Sigmoid colon (tissue), 3 donors: ENCODE data around the gene PLB1.

ENCODE experiments used
- POLR2A ChIP-seq, 2 donors: fragments of 450-650 bp; IDR thresholded peaks; one replicate each; pipeline ENCODE4 v1.6.1; 2016; ENCODE audit warnings: antibody characterized with exemption in 2 of 2, mild to moderate bottlenecking in 2 of 2, moderate library complexity in 2 of 2
- TF ChIP-seq, protein P1 (sequence below), 4 experiments: fragments of 450-650 bp in 3 of 4; fragments of 200-600 bp in 1 of 4; IDR thresholded peaks; one replicate each; pipeline ENCODE4 v1.5.1; 2016 to 2019; ENCODE audit warnings: antibody characterized with exemption in 4 of 4, mild to moderate bottlenecking in 3 of 4, moderate library complexity in 2 of 4

GRCh38 chr2:28546242-28546641 lies 50.4 kb downstream of the PLB1 start:
- no peak for TF ChIP-seq POLR2A (IDR thresholded peaks at IDR 0.05)
- TF ChIP-seq, protein P1, sequence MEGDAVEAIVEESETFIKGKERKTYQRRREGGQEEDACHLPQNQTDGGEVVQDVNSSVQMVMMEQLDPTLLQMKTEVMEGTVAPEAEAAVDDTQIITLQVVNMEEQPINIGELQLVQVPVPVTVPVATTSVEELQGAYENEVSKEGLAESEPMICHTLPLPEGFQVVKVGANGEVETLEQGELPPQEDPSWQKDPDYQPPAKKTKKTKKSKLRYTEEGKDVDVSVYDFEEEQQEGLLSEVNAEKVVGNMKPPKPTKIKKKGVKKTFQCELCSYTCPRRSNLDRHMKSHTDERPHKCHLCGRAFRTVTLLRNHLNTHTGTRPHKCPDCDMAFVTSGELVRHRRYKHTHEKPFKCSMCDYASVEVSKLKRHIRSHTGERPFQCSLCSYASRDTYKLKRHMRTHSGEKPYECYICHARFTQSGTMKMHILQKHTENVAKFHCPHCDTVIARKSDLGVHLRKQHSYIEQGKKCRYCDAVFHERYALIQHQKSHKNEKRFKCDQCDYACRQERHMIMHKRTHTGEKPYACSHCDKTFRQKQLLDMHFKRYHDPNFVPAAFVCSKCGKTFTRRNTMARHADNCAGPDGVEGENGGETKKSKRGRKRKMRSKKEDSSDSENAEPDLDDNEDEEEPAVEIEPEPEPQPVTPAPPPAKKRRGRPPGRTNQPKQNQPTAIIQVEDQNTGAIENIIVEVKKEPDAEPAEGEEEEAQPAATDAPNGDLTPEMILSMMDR (IDR thresholded peaks at IDR 0.05), result no peak
